Effector memory CD8-positive, alpha-beta T cell (primary cell): ENCODE measurements around the gene LRCH3.
A peak's percentile ranks its signal among the peaks of the same experiment; 100 is the strongest.

ENCODE experiments used
- ATAC-seq: fragments of 150-1000 bp; cut with Tn5 transposase; replicated peaks from 2 replicates; pipeline ENCODE4 v1.10.0; 2021; ENCODE audit warnings: mild to moderate bottlenecking, moderate library complexity
- DNase-seq, 3 experiments: peaks; one replicate each; pipeline ENCODE4 v3.0.0; 2021
- H3K27ac Mint-ChIP-seq, 2 donors: one replicate each; pipeline ENCODE4 v1.8.0; 2022; ENCODE audit warnings: mild to moderate bottlenecking in 2 of 2, mixed read lengths in 2 of 2, moderate library complexity in 2 of 2
- H3K27me3 Mint-ChIP-seq, 2 donors: one replicate each; pipeline ENCODE4 v1.8.0; 2022; ENCODE audit warnings: mixed read lengths in 2 of 2
- H3K36me3 Mint-ChIP-seq: one replicate; pipeline ENCODE4 v1.8.0; 2022; ENCODE audit warnings: mild to moderate bottlenecking, moderate library complexity, mixed read lengths; ENCODE audit not compliant: insufficient read depth
- H3K4me1 Mint-ChIP-seq, 2 donors: one replicate each; pipeline ENCODE4 v1.8.0; 2022; ENCODE audit warnings: low read depth in 2 of 2, mixed read lengths in 2 of 2
- H3K4me3 Mint-ChIP-seq, 2 donors: one replicate each; pipeline ENCODE4 v1.8.0; 2022; ENCODE audit warnings: mild to moderate bottlenecking in 2 of 2, mixed read lengths in 2 of 2, moderate library complexity in 2 of 2
- H3K9me3 Mint-ChIP-seq, 2 donors: one replicate each; pipeline ENCODE4 v1.8.0; 2022; ENCODE audit warnings: mixed read lengths in 2 of 2

Gene LRCH3

DNA sequence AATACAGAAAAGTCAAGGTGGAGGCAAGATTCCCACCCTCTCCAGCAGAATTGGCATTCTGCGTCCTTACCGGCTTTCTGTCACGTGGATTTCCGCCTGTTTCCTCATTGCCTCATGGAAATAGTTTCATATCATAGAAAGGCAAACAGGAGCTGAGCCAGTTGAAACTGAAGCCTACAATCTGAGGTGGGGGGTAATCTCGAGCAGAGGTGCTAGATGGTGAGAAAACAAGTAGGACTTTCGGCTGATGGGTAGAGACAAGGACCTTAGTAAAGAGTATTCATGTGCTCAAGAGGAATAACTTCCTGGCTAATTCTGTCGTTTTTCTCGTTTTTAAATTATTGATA, 39.9 kb downstream of the LRCH3 start:
- DNase-seq (no peak), ATAC-seq (no peak)
- no peaks in the 10 kb centered on the region for H3K27me3 Mint-ChIP-seq
- H3K4me3 Mint-ChIP-seq, result no peak overlapping the region
- no peak overlapping the region for H3K27ac Mint-ChIP-seq
- peaks cover 65% of the 10 kb centered on the region for H3K36me3 Mint-ChIP-seq
- H3K9me3 Mint-ChIP-seq, result no peaks in the 10 kb centered on the region
- no peaks in the 10 kb centered on the region for H3K4me1 Mint-ChIP-seq

DNA sequence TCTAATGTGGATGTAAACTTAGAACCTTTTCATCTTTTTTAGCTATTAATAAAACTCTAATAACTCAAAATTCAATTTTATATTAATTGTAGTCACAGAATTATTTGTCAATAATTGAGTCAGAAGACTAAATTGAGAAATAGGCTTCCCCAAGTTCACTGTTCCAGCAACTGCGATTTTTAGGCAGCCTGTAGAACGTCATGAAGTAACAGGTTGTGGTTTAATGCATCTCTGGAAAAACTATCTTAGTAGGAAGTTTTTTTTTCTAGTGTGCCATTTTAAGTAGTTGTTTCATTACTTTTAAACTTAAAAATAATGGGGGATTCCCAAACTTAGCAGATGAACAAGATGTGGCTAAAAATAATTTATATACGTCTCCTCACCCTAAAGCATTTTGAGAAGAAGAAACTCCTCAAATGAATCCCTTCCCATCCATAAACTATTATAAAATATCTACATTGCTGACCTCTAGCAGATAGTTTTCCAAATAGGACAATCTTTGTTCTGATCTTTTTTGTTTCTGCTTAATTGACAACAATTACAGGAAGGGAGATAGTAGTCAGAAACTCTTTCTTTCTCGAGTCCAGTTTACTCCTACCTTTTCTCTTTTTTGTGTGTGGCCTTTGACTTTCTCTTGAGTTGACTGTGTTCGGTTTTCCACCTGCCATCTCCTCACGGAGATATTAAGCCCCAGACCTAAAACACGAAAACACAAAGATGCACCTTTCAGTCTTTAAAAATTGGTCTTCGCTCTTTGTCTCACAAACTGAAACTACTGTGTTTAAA, 43.1 kb downstream of the LRCH3 start:
- no peak for ATAC-seq
- DNase-seq, result no peak
- Mint-ChIP-seq H3K4me3 (no peak overlapping the region), H3K27me3 (no peaks in the 10 kb centered on the region), H3K4me1 (no peaks in the 10 kb centered on the region), H3K27ac (peak overlapping the region in 1 of 2 donors; percentile 28), H3K9me3 (no peaks in the 10 kb centered on the region), H3K36me3 (peaks cover 71% of the 10 kb centered on the region)

DNA sequence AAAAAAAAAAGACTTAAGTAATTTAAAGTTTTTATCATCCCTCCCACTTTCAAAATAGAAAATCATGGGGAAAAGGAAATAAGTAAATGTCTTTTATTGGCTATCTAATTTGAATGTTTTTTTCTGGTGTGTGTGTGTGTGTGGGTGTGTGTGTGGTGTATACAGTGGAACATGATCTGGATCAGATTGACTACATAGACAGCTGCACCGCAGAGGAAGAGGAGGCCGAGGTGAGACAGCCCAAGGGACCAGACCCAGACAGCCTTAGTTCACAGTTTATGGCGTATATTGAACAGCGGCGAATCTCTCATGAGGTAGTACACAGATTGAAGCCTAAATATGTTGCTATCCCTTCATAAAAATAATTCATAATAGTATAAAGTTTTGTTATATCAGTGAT, 44.5 kb downstream of the LRCH3 start:
- H3K4me1 Mint-ChIP-seq, result no peaks in the 10 kb centered on the region
- ATAC-seq (no peak), DNase-seq (no peak)
- H3K27me3 Mint-ChIP-seq, result no peaks in the 10 kb centered on the region
- H3K27ac Mint-ChIP-seq, result no peak overlapping the region
- no peak overlapping the region for H3K4me3 Mint-ChIP-seq
- H3K9me3 Mint-ChIP-seq, result no peaks in the 10 kb centered on the region
- peaks cover 82% of the 10 kb centered on the region for H3K36me3 Mint-ChIP-seq

DNA sequence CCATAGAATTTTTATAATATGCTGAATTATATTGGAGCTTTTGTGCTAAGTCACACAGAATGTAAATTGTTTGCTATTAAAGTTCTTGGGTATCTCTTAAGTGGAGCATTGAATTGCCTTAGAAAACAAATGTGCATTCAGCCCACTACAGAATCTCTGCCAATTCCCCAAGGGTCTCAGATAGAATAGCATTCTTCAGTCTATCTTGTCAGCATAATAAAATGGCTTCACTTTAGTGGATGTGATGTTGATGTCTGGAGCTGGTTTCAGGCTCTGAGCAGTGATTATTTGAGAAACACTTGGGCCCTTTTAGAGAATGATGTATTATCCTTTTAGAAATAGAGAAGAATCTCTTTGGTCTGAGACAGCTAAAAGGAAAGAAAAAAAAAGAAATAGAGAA, 45.2 kb downstream of the LRCH3 start:
- Mint-ChIP-seq H3K4me1 (no peaks in the 10 kb centered on the region), H3K36me3 (peaks cover 83% of the 10 kb centered on the region), H3K9me3 (no peaks in the 10 kb centered on the region), H3K27me3 (no peaks in the 10 kb centered on the region), H3K4me3 (no peak overlapping the region), H3K27ac (no peak overlapping the region)
- DNase-seq, result no peak
- no peak for ATAC-seq

DNA sequence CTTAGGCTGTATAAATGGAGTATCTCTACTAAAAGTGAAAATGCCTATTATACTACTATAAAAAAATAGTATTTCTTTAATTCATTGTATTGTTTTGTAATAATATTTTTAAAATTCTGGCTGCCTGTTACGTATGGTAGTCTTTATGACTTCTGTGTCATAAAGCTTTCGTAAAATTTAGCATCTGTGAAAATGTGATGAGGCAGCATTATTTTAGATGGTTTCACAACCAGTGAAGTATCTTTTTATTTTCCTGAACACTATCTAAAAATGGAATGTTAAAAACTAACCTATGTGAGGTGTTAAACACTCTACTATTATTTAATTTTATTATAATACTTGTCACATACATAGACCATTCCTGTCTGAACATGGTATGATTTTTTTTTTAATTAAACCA, 46.2 kb downstream of the LRCH3 start:
- no peaks in the 10 kb centered on the region for H3K9me3 Mint-ChIP-seq
- no peaks in the 10 kb centered on the region for H3K27me3 Mint-ChIP-seq
- H3K4me3 Mint-ChIP-seq, result no peak overlapping the region
- DNase-seq, result no peak
- peaks cover 87% of the 10 kb centered on the region for H3K36me3 Mint-ChIP-seq
- no peak for ATAC-seq
- no peaks in the 10 kb centered on the region for H3K4me1 Mint-ChIP-seq
- H3K27ac Mint-ChIP-seq, result no peak overlapping the region

DNA sequence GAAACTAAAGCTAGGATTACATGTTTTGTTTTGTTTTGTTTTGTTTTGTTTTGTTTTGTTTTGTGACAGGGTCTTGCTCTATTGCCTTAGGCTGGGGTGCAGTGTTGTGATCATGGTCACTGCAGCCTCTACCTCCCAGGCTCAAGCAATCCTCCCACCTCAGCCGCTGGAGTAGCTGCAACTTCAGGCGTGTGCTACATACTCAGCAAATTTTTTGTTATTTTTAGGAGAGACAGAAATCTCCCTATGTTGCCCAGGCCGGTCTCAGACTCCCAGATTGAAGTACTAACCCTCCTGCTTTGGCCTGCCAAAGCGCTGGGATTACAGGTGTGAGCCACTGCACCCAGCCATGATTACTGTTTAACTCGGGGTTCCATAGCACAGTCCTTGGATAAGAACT, 50.7 kb downstream of the LRCH3 start:
- Mint-ChIP-seq H3K27ac (peak overlapping the region in 1 of 2 donors; percentile 20), H3K4me3 (no peak overlapping the region), H3K4me1 (no peaks in the 10 kb centered on the region), H3K36me3 (peaks cover 84% of the 10 kb centered on the region), H3K9me3 (no peaks in the 10 kb centered on the region), H3K27me3 (no peaks in the 10 kb centered on the region)
- ATAC-seq, result no peak
- no peak for DNase-seq

DNA sequence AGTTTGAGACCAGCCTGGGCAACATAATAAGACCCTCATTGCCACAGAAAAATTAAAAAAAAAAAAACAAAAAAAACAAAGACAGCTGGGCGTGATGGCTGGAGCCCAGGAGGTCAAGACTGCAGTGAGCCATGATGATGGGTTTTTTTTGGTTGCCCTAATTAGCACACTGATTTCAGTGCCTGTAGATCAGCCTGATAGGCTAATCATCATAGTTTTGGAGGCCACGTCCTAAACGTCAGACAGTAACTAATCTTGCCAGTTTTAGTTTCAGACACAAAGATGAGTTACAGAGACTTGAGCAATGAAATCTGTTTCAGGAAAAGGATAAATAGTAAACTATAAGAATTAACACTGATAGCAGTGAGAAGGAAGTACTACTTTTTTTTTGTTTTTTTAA, 55.4 kb downstream of the LRCH3 start:
- H3K27ac Mint-ChIP-seq, result peak overlapping the region; percentile 70 to 95

DNA sequence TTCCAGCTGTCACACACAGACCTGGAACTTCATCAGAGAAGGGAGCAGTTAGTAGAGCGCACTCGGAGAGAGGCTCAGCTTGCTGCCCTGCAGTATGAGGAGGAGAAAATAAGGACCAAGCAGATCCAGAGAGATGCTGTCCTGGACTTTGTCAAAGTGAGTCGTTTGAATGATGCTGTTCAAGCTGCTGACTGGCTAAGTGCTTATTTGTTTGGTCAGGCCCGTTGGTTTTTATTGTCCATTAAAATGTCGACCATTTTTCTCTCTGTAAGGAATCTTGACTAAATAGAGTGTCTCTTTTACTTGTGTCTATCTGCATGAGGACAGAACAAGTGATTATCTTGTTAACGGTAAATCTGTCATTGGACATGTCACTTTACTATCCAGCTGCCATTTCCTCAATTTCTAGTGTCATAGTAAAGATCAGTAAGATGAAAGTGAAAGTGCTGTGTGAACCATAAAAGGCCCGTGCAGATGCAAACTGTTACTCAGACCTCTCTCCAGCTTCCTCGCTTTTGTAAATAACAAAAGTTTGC, 56.9 kb downstream of the LRCH3 start:
- Mint-ChIP-seq H3K4me3 (peak overlapping the region; percentile 68 to 71), H3K27me3 (no peaks in the 10 kb centered on the region), H3K4me1 (peaks cover 7 to 14% of the 10 kb centered on the region in 2 donors), H3K27ac (peak overlapping the region; percentile 90 to 95), H3K36me3 (peaks cover 50% of the 10 kb centered on the region), H3K9me3 (no peaks in the 10 kb centered on the region)
- ATAC-seq, result peak; percentile 94
- DNase-seq, result peak; percentile 5 to 32 (median 7)

More for the DNA sequence above, 55.4 kb downstream of the LRCH3 start:
- Mint-ChIP-seq H3K36me3 (peaks cover 55% of the 10 kb centered on the region), H3K9me3 (no peaks in the 10 kb centered on the region), H3K4me3 (no peak overlapping the region), H3K4me1 (peaks cover 7 to 14% of the 10 kb centered on the region in 2 donors), H3K27me3 (no peaks in the 10 kb centered on the region)
- ATAC-seq (no peak), DNase-seq (no peak)

DNA sequence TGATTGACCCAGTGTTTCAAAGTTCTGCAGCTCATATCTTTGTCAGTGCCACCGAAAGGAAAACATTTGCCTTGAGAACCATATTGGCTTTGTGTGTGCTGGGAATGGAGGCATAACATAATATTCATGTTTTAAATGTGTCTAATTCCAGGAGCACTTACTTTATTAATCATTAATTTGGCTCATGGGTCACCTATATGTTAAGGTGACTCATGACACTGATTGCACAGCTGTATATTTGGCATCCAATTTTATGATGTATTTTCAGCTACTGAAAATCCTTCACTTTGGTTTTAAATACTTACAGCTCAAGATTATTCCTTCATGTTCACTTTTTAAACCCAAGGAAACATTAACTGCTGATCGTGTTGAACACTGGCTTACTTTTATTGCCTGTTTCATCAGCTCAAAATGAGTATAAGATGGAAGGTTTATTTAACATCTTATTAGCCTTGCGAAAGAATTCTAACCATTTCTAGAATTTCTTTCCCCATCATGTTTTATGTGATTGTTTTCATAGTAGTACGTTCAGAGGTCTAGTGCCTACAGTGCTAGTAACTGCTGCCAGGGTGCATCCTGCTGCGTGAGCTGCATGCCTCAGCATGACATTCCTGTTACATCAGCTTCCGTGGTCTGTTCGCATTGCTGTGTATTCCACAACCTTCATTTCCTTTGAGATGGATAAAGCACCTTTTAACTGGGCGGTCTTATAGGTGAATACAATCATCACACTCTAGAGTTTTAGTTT, 63.7 kb downstream of the LRCH3 start:
- Mint-ChIP-seq H3K36me3 (peaks cover 49% of the 10 kb centered on the region), H3K27ac (no peak overlapping the region), H3K4me1 (peaks cover 0 to 4% of the 10 kb centered on the region in 2 donors), H3K9me3 (no peaks in the 10 kb centered on the region), H3K4me3 (no peak overlapping the region), H3K27me3 (no peaks in the 10 kb centered on the region)
- ATAC-seq (no peak), DNase-seq (no peak)

DNA sequence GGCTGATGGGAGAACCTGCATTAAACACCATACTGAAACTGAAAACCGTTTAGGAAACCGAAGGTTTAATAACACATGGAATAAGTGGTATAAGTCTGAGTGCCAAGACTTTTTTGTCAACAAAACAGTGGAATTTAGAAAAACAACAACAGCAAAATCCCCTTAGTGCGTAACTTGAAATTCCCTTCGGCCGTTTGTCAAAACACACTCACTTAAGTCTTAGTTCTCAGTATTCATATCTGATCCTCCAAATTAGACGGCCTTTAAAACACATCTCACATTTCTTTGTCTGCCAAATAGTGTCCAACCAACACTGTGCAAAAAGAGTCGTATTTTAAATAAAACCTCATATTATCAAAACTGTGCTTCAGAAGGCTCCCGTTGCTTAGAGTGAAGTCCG, 64.5 kb downstream of the LRCH3 start:
- Mint-ChIP-seq H3K36me3 (peaks cover 43% of the 10 kb centered on the region), H3K27me3 (no peaks in the 10 kb centered on the region), H3K27ac (no peak overlapping the region), H3K9me3 (no peaks in the 10 kb centered on the region), H3K4me1 (peaks cover 0 to 4% of the 10 kb centered on the region in 2 donors), H3K4me3 (no peak overlapping the region)
- no peak for DNase-seq
- no peak for ATAC-seq

DNA sequence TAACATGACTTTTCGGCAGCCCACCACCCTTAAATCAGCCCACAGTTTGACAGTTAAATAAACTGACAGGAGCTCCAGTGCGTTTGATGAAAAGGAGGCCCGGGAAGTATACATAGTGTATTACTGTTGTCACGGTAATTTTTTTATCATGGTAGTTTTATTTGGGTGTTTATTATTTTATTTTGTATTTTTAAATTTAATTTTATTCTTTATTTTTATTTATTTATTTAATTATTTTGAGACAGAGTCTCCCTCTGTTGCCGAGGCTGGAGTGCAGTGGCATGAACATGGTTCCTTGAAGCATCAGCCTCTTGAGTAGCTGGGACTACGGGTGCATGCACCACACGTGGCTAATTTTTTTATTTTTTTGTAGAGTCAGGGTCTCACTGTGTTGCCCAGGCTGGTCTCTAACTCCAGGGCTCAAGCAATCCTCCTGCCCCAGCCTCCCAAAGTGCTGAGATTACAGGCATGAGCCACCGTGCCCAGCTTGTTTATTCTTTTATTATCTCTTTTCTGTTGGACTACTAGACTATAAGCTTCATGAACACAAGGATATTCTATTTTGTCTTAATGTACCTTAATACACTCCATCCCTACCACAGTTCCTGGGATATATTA, 65.3 kb downstream of the LRCH3 start:
- Mint-ChIP-seq H3K4me3 (no peak overlapping the region), H3K36me3 (peaks cover 41% of the 10 kb centered on the region), H3K9me3 (no peaks in the 10 kb centered on the region), H3K27me3 (no peaks in the 10 kb centered on the region), H3K4me1 (peaks cover 0 to 4% of the 10 kb centered on the region in 2 donors), H3K27ac (no peak overlapping the region)
- DNase-seq (no peak), ATAC-seq (no peak)

DNA sequence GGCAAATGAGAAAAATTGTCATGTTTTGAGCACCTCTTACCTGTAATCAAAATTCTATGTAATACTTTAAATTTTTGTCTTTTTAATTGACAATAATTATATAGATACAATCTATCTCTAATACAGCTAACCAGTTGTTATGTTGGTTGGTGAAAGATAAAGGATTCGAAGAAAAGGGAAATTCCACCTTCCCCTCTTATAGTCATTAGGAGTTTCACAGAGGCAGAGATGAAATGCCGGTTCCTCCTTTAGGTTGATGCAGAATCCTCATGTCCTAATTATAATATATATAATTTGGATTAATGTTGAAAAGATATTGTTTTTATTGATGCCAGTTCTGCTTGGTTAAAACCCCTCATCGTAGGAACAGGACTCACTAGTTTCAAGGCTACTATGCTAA, 67.1 kb downstream of the LRCH3 start:
- H3K27ac Mint-ChIP-seq, result no peak overlapping the region

DNA sequence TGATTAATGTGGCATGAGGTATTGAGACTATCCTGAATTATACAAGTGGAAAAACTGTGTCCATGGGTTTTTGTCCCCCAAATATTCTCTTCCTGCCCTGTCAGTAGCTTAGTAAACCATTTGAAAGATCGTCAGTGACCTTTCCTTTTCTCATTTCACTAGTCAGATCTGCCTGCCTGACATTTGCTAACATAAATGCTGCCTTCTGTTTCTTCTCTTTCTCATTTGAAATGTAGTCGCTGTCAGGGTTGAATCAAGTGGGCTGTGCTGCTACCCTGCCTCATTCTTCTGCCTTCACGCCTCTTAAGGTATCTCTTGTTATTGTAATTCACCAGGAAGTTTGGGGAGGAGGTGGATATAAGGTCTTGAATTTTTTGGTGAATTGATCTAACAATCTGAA, 67.5 kb downstream of the LRCH3 start:
- Mint-ChIP-seq H3K4me3 (no peak overlapping the region), H3K27ac (no peak overlapping the region), H3K27me3 (no peaks in the 10 kb centered on the region), H3K9me3 (no peaks in the 10 kb centered on the region), H3K36me3 (peaks cover 28% of the 10 kb centered on the region), H3K4me1 (peaks cover 0 to 4% of the 10 kb centered on the region in 2 donors)
- ATAC-seq (no peak), DNase-seq (no peak)

More for the DNA sequence above, 67.1 kb downstream of the LRCH3 start:
- Mint-ChIP-seq H3K9me3 (no peaks in the 10 kb centered on the region), H3K4me1 (peaks cover 0 to 4% of the 10 kb centered on the region in 2 donors), H3K4me3 (no peak overlapping the region), H3K27me3 (no peaks in the 10 kb centered on the region), H3K36me3 (peaks cover 33% of the 10 kb centered on the region)
- DNase-seq, result no peak
- no peak for ATAC-seq
